NCI-H345 (cell line): ENCODE data around the gene NOS1.

Experiments
- DNase-seq: peaks from one replicate; lab custom pipeline; 2025; lab: John Stamatoyannopoulos, UW

The NOS1 gene

DNA sequence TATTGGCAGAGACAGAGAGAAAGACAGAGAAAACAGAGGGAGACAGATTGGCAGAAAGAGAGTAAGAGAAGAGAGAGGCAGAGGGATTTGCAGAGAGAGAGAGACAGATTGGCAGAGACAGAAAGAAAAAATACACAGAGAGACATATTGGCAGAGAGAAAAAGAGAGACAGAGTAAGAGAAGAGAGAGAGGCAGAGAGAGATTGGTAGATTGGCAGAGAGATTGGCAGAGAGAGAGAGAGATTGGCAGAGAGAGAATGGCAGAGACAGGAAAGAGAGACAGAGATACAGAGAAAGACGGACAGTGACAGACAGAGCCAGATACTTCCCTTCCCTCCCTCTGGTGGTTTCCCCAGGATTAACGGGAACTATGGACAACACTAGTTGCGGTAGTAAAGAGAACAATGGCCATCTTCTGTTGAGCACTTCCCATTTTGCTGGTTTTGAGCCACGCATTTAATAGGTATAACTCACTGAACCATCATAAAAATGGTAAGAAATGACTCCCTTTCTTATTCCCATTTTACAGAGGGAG, 2.6 kb upstream of the NOS1 start:
- DNase-seq: no peak

DNA sequence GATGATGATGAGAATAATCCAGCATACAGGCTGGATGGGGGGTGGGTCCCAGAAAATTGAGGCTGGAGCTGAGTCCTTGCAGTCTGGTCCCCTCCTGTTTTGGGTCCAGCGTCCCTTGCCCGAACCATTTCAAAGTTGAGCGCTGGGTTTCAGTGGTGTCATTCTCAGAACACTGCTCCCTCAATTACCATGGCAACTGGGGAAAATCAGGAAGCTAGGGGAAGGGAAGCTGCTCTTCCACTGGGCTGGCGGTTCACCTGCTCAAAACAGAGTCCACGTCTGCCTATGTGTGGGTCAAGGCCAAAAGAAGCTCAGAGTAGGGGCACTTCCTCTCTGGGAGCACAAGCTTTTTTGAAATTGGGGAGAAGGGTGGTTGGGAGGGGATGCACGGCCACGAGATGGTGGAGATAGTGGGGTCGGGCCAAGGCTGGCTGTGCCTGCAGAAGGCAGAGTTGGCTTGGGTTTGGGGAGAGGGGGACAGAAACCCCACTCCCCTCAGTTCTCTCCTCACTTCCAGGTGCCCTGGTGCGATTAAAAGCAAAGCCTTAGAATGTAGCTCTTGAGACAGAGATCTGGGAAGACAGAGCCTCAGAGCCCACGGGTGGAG, 1.7 kb upstream of the NOS1 start:
- DNase-seq: no peak

DNA sequence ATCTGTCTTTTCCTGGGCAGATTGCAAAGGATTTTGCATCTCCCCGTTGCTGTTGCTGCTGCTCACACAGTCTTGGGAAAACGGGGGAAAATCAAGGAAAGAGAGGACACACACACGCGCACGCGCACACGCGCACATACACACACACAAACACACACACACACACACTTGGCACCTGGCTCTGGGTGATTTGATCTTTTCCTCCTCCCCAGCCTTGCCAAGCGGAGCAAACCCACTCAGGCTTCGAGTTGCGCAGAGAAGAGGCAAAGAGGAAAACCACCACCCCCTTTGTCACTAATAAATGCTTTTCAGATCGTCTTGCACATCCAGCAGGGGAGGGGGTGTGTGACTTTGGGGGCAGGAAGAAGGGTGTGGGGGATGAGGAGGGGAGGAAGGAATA, 965 bp upstream of the NOS1 start:
- no peak for DNase-seq

DNA sequence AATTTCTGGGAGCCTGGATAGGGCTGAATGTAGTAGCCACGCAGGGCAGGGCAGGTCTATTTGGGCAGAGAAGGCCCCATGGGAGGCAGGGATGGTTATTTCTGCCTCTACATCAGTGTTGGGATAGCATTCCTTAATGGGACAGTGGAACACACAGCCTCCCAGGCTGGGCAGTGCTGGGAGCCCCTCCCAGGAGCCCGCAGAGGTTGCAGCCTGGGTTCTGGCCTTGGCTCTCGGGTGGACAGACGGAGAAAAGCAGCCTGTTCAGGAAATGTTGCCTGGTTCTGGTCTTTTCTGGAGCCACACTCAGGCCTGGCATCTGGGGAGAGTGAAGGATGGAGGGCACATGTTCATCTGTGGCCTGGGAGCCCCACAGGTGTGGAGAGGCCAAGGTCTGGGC, 479 bp upstream of the NOS1 start:
- no peak for DNase-seq

DNA sequence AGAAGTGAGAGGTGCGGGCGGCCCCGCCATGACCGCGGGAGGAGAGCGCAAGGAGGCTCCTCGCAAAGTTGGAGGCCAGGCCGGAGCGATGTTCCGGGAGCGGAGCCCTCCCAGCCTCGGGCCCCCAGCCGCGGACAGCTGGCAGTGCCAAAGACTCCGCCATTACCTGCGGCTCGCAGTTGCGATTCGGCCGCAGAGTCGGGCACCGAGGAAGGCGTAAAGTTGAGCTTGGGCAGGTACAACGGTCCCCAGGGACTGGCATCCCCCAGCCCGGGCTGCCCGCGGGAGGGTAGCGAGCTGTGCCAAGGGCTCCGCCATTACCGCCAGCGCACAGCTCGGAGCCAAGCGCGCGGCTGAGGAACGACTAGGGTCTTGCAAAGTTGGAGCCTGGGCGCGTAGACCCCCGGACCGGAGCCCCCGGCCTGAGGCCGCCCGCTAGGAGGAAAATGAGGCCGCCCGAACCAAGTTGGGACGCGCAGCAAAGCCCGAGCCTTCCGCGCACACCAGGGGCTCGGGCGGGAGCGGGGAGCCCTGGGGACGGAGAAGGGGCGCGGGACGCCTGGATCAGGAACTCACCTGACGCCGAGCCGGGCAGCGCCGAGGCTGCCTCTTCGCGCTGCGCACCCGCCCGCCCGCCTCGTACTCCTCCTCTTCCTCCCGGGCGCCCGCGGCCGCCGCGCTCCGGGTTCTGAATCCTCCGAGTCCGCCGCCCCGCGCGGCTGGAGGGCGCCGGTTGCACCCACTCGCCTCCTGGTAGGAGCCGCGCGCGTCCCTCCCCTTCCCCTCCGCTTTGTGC, 677 bp downstream of the NOS1 start:
- no peak for DNase-seq

DNA sequence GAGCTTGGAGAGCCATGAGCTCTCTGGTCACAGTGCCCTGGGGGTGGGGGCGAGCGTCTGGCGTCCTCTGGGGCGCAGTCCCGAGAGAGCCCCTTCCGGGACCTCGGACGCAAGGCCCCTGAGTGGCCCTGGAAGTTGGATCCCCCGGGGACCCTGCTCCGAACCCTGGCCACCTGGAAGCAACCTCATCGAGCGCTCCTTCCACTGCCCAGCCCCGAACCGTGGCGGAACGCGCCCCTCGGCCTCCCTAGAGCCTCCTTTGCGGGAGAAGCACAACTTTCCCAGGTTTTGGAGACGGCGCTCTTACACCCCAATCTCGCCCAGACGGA, 1.2 kb downstream of the NOS1 start:
- no peak for DNase-seq

DNA sequence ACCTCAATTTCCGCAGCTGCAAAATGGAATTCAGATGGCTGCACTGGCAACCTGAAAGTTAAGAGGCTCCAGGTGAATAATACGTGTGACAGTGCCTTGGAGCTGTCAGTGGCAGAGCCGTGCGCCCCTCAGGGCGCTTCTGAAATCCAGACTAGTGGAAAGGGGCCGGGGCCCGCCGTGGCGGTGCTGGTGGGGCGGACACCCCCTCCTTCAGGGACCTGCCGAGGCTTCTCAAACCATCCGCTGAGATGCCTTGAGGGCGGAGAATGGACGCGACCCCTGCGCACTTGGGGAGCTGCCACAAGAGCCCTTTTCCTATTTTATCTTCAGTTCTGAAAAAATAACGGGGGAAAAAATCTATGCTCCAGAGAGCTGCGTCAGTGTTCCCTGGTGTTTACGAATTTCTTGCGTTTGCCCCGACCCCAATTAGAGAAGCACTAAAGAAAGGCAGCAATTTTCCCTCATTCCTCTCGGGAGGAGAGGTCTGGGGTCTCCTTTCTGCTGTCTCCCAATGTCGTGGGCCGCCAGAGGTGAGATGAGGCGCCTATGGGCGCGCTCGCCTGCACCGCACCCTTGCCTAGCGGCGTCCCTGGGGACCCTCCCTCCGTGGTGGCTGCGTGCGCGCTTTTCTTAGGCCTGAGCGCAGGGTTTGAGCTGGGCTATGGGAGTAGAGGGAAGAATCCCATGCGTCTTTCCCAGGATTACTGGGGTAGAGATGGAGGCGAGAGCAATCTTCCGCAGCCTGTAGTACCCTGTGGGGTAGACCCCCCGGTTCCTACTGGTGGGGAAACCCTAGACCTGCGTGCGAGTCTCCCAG, 2.2 kb downstream of the NOS1 start:
- no peak for DNase-seq

DNA sequence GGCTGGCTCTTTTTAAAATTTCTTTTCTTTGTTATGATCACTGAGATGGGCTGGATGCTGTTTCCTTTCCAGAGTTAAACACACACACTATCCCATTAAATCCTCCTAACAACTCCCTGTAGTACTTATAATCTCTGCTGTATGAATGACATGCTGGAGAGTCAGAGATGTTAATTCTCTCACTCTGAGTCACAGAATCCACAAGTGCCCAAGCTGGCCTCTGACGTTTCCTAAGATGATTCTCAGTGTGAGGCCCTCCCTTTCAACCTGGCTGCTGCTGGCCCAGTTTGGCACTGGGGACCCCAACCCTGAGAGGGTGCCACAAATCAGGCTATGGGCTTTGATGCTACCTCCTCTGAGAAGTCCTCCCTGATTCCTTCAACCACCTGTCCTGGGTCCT, 5.4 kb downstream of the NOS1 start:
- no peak for DNase-seq

DNA sequence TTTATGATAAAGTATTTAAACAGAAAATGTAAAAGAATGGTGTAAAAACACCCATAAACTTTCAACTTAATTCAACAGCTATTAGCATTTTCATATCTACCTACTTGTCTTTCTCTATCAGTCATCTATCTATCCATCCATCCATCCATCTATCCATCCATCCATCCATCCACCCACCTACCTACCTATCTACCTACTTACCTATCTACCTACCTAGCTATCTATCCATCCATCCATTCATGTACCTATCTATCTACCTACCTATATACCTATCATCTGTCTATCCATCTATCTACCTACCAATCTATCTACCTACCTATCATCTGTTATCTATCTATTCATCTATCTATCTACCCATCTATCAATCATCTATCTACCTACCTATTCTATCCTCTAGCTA, 8.5 kb downstream of the NOS1 start:
- DNase-seq: no peak

DNA sequence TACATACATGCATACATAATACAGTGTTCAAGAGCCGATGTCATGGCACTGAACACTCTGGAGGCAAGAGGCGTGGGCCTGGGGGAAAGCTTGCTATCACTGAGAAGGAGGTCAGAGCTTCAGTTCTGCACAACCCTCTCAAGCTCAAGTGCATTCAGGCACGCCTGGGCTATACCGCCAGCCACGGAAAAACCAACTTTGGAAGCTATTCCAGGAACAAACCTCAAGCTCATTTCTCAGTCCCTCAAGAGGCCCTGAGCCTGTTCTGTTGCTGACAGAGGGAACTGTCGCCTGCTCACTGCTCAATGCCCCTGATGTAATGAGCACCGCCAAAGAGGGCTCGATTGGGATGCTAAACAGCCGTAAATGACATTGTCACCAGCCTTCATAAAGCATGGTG, 9.2 kb downstream of the NOS1 start:
- no peak for DNase-seq

DNA sequence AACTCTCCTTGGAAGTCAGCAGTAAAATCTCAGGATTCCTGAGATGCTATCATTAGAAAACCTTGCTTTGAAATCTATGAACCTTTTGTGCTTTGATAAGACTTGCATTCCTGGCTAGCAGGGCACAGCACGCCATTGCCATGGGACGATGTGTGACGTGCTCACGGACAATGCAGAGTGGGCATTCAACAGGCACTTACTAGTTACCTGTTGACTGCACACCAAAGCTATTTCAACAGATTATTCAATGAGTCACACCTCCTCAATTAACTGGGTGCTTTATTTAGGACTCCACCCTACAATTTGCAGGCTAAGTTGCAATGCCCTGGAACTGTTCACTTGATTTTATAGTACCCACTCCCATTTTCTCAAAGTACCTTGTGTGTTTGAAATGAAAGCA, 11.3 kb downstream of the NOS1 start:
- no peak for DNase-seq

DNA sequence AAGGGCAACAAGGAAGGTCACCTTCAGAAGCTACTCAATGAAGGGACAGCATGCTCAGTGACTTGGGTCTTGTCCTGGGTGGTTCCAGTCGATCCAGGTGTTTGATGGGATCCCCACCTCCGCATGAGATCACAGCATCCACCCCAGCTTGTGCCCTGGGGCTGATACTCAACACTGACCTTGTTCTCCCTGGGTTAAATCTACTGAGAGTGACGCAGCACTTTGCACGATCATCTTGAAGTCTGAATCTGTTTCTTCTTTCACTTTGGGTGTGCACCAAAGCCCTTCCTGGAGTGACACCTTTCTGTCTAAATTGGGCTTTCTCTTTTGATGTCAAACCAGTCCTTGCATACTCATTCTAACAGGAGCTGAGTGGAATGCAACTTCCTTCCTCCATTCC, 13.8 kb downstream of the NOS1 start:
- DNase-seq: no peak

DNA sequence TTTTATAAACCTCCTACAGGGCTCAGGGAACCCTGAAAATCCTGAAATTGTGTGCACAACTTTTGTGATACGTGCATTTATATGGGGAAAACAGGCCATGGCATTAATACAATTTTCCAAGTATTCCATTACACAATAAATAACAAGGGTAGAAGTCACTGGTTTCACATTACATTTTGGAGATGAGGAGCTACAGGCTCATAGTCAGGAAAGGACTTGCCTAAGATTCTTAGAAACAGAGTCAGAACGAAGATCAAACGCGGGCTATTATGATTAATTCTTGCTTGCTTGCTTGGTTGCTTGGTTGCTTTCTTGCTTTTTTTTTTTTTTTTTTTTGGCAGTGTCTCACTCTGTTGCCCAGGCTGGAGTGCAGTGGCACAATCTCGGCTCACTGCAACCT, 16.7 kb downstream of the NOS1 start:
- no peak for DNase-seq

DNA sequence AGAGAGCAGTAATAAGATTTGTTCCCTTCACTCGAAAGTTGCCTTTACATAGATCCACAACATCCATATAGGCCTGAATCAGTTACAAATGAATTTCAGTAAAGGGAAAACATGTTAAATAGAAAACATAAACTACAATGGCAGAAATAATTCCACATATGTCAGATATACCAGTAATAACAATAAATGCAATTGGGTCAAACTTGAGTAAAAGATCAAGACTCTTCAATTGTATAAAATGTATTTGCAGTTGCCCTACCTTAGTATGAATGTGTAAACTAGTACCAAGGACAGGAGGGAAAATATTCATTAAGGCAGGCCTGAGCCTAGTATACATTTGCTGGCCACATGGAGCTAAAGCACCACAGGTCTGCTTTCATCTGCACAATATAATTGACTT, 17.6 kb downstream of the NOS1 start:
- DNase-seq: no peak

DNA sequence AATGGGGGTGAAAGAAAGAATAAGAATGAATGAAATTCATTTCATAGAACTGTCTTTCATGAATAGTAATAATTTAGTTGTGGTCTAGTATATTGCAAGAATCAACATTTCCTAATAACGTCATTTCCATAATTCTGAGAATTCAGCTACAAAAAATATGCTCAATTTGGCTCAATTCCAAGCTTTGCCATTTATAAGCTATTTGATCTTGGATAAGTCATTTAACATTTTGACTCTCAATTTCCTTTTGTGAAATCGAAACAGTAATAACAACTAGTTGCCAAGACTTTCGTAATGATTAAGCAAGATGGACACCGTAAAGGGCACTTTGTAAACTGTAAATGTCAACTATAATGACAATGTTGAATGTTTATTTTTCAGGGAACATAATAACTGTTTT, 18.1 kb downstream of the NOS1 start:
- DNase-seq: no peak

DNA sequence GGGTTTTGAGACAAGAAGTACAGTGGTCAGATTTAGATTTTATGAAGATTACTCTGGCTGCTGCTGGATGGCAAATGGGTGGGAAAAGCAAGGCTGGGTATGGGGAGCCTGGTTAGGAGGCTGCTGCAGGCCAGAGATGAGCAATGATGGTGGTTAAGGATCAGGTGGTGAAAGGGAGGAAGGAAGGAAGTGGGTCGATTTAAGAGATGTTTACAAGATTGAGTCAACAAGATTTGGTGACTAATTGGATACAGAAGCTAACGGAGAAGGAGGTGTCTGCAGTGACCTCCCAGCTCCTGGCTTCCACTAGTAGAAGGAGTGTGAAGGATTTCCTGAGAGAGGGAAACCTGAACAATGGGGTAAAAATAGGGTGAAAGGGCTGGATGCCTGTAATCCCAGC, 18.7 kb downstream of the NOS1 start:
- no peak for DNase-seq

DNA sequence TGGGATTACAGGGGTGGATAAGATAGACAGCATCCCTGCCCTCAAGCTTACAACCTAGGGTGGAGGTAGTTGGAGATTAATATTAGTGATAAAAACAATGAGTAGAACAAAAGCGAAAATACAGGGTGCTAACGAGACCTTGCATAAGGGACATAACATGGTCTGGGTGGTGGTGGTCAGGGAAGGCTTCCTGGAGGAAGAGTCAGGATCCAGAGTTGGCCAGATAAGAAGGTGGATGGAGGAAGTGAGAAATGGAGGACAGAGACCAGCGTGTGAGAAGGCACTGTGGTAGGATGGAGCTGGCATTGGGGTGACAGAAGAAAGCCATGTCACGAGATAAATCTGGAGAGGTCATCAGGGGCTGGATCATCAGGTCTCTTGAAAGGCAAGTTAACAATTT, 19.2 kb downstream of the NOS1 start:
- DNase-seq: no peak

DNA sequence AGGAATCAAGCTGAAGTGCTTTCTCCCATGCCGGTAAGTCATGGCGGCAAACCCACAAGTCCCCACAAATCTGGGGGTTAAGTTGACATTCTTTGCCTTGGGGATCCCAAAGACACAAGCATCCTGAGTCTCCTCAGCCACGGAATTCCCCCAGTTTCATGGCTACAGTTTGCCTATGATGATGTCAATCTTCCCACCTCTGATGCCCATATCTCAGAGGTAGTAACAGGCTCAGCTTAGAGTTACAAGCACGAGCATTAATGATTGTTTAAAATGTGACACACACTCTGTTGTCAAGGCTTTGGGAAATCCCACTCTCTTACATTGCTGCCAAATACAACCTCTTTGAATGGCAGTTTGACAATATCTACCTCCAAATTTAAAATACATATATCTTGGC, 22.3 kb downstream of the NOS1 start:
- DNase-seq: no peak

DNA sequence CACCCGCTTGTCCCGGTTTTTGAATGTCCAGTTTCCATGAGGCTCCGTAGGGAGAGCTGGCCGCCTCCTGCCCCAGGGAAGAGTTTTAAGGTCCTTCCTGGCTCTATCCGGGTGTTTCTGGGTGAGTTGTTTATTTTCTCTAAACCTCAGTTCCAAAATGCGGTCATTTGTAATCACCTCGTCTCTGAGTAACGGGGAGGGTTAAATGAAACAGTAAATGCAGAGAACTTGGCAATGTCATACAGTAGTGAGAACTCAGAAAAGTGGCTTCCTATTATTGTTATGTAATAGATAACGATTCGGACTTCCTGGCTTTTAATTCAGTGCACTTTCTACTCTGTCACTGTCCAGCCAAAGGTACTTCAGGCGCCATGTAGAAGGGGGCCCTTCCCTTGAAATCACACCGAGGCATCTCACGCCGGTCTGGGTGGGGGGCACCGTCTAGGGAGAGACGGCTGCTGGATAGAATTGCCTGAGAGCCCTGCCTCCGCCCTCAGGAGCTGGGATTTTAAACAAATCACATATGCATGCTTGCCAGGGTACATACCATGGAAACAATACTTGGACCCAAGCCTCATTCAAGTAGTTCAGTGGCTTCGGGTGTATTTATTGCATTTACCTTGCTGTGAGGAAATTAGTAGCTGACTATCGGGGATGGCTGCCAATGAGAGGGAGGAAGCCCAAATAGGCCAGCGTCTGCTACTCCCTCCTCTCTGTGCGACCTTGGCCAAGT, 26.4 kb downstream of the NOS1 start:
- DNase-seq: no peak

DNA sequence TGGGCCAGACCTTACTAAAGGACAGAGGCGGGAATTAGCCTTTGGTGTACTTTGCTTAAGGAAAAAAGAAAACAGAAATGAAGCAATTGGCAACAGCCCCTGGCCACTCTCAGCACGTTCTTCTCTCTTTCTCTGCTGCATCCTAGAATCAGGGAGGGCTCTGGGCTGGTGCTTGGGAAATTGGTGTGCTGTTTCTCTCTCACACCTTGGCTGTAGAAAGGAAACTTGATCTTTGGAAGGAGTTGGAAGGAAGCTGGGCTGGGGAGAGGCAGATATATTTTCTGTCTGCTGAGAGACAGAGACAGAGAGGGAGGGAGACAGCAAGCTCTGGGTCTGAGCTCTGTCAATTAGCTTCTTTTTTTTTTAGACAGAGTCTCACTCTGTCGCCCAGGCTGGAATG, 27.4 kb downstream of the NOS1 start:
- DNase-seq: no peak

DNA sequence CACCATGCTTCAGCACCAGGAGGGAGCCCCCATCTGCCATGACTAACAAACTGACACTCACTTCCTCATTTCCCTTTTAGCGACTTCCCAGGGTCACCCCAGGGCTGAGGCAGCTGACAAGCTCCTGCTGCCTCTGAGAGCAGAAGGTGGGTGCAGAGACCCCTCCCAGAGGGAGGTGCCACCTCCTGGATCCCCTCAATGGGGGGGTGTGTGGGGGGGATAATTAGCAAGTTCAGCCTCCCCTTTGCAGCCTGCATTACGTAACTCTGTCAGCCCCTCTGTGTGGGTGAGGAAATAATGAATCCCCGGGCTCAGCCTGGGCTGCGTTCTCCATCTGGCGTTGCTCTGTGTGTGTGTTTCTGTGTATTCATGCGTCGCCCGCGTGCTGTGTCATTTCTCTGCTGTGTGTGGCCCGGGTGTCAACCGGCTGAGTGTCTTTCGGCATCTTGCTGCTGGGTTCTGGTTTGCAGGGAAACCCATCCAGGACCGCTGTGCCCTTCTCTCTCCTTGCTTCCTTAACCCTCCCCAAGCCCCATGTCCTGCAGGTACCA, 28.0 kb downstream of the NOS1 start:
- DNase-seq: no peak

DNA sequence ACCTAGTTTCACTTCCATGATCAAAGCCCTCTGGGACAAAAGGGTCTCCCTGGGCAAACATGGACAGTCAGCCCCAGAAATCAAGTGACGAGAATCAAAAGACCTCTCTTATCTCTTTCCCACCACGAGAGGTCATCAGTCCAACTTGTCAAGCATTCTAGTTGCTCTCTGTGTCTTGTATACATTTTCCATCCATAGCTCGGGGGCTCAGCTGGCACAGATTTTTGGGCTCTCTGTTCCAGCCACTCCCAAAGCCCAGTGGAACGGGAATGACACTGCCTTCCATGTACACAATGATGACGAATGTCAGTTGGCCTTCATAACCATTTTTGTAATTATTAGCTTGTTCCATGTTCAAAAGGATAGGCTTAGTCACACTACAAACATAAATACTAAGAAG, 29.7 kb downstream of the NOS1 start:
- no peak for DNase-seq
